GM12874 (cell line): ENCODE measurements around the gene PSMA5.

Experiments used
- TF ChIP-seq, protein P1 (sequence below): IDR thresholded peaks from 2 replicates; pipeline ENCODE4 v1.5.1; 2011; ENCODE audit warnings: low read depth, mild to moderate bottlenecking, control low read depth, low read length, moderate library complexity; ENCODE audit not compliant: insufficient read depth

PSMA5 gene

DNA sequence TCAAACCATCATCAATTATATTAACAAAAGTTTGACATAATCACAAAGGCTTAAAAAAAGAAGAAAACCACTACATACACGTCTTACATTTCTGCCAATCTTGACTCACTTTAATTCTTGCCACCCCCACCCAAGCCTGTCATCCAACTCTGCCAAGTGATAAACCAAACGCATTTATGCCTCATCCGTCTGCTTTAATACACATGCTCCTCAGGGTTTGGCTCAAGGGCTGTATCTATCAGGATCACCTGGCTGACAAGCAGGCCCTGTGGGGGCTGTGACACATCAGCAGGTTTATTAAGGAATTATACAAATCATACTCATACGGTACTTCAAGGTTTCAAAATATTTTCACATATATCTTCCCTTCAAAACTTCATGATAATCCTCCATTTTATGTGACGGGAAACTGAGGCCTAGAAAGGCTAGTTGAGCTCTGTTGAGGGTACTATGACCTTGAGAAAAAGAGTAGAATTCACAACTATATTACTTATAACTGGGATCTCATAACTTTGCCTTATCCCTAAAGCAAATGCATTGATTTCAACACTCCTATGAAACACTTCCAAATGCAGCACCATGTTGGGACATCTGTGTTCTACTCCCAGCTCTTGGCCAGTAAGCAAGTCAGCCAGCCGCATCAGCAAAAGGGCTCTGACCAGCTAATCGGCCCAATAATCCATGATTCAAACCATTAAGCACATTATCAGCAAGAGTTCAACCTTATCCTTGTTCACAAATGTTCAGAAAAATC lies 37.2 kb downstream of the PSMA5 start:
- TF ChIP-seq, protein P1, sequence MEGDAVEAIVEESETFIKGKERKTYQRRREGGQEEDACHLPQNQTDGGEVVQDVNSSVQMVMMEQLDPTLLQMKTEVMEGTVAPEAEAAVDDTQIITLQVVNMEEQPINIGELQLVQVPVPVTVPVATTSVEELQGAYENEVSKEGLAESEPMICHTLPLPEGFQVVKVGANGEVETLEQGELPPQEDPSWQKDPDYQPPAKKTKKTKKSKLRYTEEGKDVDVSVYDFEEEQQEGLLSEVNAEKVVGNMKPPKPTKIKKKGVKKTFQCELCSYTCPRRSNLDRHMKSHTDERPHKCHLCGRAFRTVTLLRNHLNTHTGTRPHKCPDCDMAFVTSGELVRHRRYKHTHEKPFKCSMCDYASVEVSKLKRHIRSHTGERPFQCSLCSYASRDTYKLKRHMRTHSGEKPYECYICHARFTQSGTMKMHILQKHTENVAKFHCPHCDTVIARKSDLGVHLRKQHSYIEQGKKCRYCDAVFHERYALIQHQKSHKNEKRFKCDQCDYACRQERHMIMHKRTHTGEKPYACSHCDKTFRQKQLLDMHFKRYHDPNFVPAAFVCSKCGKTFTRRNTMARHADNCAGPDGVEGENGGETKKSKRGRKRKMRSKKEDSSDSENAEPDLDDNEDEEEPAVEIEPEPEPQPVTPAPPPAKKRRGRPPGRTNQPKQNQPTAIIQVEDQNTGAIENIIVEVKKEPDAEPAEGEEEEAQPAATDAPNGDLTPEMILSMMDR: no peak

DNA sequence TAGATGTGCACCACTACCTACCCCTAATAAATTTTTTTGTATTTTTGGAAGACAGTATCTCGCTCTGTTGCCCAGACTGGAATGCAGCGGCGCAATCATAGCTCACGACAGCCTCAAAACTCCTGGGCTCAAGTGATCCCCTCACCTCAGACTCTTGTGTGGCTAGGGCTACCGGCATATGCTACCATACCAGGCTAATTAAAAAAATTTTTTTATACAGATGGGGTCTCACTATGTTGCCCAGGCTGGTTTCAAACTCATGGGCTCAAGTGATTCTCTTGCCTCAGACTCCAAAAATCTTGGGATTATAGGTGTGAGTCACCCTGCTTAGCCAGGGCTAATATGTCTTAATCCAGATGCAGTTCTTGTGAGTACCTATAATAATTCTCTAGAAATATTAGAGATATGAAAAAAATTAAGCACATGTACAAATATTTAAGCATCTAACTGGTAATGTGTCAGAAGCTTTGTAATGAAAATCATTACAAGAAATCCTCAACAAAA lies 38.0 kb downstream of the PSMA5 start:
- TF ChIP-seq, protein P1: no peak

DNA sequence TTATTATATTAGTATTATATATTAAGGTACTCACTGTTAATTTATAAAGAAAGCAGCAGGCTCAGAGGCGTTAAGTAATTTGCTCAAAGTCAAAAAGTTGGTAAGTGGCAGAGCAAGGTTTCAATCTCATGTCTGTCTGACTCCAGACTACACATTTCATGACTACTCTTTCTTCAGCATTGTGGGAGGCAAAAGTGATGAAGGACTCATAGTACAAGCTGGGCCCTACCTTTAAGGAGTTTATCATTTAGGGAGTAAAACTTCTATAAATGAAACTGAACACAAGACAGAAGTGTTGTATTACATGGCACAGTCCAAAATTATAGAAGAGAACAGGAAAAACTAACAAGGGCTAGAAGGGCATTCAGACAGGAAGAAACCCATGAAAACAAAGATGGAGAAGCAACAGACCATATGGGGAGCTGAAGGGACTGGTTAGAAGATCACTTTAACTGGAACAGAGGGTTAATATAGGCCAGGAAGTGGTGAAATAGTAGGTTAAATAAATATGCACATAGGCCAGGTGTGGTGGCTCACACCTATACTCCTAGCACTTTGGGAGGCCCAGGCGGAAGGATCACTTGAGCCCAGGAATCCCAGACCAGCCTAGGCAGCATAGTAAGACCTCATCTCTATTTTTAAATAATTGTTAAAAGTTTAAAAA lies 40.1 kb downstream of the PSMA5 start:
- TF ChIP-seq, protein P1: no peak

DNA sequence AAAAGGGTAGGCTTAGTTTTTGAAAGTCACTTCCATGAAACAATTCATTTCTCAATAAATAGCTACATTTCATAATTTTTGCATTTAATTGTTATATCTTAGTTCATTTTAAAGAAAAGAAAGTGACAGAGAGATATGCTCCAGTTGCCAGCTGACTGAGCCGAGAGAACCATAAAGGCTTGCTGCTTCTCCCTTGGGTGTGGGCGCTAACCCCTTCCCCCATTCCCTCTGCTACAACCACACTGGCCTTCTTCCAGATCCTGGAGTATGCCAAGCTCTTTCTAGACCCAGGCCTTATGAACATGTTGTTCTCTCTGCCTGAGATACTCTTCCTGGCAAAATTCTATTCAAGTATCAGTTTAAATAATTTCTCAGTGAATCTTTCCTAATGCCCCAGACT lies 40.8 kb downstream of the PSMA5 start:
- TF ChIP-seq, protein P1: no peak

DNA sequence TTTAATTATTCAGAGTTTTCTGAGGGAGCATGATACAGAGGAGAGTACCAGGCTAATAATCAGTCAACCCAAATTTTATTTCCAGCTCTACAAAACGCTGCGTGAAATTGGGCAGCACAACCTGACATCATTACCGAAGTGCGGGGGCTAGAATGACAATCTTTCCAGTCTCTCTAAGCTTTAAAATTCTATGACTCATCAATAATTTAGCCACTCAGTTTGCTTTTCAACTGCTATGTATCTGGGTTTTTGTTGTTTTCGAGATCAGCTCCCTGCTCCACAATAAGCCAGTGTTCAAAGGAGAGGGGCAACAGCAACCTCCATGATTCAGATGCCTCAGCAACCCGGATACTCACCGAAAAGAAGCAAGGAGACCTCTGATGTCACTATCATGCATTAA lies 42.4 kb downstream of the PSMA5 start:
- TF ChIP-seq, protein P1: no peak

DNA sequence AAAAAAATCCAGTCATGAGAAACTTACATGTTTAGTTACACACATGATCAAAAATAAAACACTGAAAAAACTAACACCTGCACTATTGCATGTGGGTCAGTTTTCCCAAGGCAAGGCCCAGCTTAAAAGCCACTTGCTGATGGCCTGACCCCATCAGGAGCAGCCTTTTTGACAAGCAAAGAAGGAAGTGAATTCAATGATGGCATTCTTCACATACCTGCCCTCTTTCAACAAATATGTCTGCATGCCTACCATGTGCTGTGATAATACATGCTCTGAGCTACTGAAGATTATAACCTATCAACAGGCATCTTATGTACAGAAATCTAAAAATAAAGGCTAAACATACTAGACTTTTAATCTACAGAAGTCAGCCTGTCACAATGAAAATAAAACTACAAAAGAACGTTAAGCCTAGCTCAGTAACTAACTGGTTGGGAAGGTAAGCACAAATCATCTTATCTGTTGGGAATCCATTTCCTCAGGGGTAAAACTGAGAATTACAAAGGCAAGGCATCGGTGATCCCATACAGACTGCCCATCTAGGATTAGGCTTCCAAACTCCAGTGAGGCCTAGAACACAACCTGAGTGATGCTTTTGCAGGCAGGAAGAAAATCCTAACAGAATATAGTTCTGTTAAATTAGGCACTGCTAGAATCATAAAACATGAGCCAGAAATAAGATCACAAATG lies 43.0 kb downstream of the PSMA5 start:
- TF ChIP-seq, protein P1: no peak

DNA sequence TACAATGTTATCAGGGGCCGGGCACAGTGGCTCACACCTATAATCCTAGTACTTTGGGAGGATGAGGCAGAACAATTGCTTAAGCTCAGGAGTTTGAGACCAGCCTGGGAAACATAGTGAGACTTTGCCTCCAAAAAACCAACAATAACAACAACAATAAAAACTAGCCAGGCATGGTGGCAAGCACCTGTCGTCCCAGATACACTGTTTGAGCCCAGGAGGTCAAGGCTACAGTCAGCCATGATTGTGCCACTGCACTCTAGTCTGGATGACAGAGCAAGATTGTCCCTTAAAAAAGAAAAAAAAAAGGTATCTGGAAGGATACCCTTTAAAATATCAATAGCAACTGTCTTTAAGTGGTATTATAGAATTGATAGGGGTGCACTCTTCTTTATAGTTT lies 44.7 kb downstream of the PSMA5 start:
- TF ChIP-seq, protein P1: no peak
